Transverse colon (tissue), 3 donors: Measurements from ENCODE around the gene FAM107B.

Source experiments
- EP300 ChIP-seq: sonication (generic); formaldehyde crosslinking; IDR thresholded peaks from one replicate; pipeline ENCODE4 v1.6.1; 2017; ENCODE audit warnings: antibody characterized with exemption, low read depth
- POLR2A ChIP-seq: fragments of 450-650 bp; IDR thresholded peaks from one replicate; pipeline ENCODE4 v1.6.1; 2016; ENCODE audit warnings: antibody characterized with exemption, mild to moderate bottlenecking, moderate library complexity
- TF ChIP-seq, protein P1 (sequence below), 5 experiments: fragments of 200-600 bp in 3 of 5; fragments of 450-650 bp in 2 of 5; sonication (generic) in 3 of 5; IDR thresholded peaks; 1 replicate in 2 of 5; 2 replicates in 3 of 5; pipeline ENCODE4 v1.5.1; 2016 to 2017; ENCODE audit warnings: antibody characterized with exemption in 5 of 5, inconsistent platforms in 3 of 5, mild to moderate bottlenecking in 2 of 5, moderate library complexity in 1 of 5

DNA sequence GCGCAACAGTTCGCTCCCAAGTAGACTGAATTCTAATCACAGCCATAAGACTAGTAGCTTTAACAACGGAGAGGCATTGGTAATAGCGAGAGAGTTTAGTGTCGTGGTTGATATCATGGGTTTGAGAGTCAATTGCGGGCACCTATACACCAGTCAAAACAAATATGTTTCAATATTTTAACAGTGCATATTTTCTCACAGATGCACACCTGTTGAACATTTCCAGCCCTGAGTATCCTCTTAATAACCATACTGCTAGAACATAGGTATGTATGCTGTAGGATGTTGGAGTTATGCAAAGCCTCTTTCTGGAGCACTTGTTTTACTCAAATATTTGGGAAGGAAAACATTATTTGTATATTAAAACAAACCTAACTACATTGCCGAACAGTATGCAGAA lies 92.9 kb downstream of the FAM107B start:
- TF ChIP-seq POLR2A, result no peak
- TF ChIP-seq, protein P1, sequence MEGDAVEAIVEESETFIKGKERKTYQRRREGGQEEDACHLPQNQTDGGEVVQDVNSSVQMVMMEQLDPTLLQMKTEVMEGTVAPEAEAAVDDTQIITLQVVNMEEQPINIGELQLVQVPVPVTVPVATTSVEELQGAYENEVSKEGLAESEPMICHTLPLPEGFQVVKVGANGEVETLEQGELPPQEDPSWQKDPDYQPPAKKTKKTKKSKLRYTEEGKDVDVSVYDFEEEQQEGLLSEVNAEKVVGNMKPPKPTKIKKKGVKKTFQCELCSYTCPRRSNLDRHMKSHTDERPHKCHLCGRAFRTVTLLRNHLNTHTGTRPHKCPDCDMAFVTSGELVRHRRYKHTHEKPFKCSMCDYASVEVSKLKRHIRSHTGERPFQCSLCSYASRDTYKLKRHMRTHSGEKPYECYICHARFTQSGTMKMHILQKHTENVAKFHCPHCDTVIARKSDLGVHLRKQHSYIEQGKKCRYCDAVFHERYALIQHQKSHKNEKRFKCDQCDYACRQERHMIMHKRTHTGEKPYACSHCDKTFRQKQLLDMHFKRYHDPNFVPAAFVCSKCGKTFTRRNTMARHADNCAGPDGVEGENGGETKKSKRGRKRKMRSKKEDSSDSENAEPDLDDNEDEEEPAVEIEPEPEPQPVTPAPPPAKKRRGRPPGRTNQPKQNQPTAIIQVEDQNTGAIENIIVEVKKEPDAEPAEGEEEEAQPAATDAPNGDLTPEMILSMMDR (IDR thresholded peaks at IDR 0.05), result no peak
- no peak for TF ChIP-seq EP300
